SK-N-SH (cell line): ENCODE data around the gene MYO5C. TPM values are rescaled to one million over a fixed set of nuclear protein-coding genes. Genes with fewer than 3 reads are reported as not detected.

Experiments
- CTCF ChIA-PET: fragments of 300-600, 350-600 bp; formaldehyde crosslinking; extraction: SDS; loops from one replicate; lab custom pipeline; 2021; lab: Yijun Ruan, JAX
- POLR2A ChIA-PET: fragments of 350-600 bp; sonication (Branson Sonifier 250); formaldehyde crosslinking; extraction: SDS; loops from one replicate; lab custom pipeline; 2020; ENCODE audit warnings: antibody characterized with exemption, inconsistent platforms; lab: Yijun Ruan, JAX
- DNase-seq: peaks from one replicate; pipeline ENCODE4 v3.0.0; 2012
- H2AFZ ChIP-seq: fragments of 200-600 bp; sonication (generic); 2 replicates; pipeline ENCODE4 v1.8.1; 2016; ENCODE audit warnings: antibody characterized with exemption, mild to moderate bottlenecking, low read depth
- H3F3A ChIP-seq: fragments of 200-600 bp; sonication (generic); replicated peaks from 2 replicates; pipeline ENCODE3; 2016; ENCODE audit warnings: antibody characterized with exemption, mild to moderate bottlenecking; ENCODE audit not compliant: insufficient read depth
- H3K27ac ChIP-seq, 2 experiments: fragments of 200-500 bp in 1 of 2; fragments of 200-600 bp in 1 of 2; sonication (Bioruptor generic) in 1 of 2; sonication (generic), shearing (Covaris generic) in 1 of 2; 2 replicates each; pipeline versions ENCODE4 v1.5.1 to v1.6.1; 2014 to 2016; ENCODE audit warnings: low read depth in 2 of 2, inconsistent platforms in 1 of 2, low read length in 1 of 2, mild to moderate bottlenecking in 1 of 2, mixed read lengths in 1 of 2
- H3K27me3 ChIP-seq: fragments of 200-600 bp; sonication (generic), shearing (Covaris generic); 2 replicates; pipeline ENCODE4 v1.6.1; 2016; ENCODE audit warnings: mixed run types; ENCODE audit not compliant: insufficient read depth
- H3K36me3 ChIP-seq, 2 experiments: fragments of 200-500 bp in 1 of 2; fragments of 200-600 bp in 1 of 2; sonication (Bioruptor generic) in 1 of 2; sonication (generic) in 1 of 2; replicated peaks in 1 of 2; 2 replicates each; pipeline versions ENCODE3 to v1.5.1; 2014 to 2016; ENCODE audit warnings: low read length in 1 of 2, mild to moderate bottlenecking in 1 of 2; ENCODE audit not compliant: insufficient read depth in 2 of 2, control insufficient read depth in 1 of 2
- H3K4me1 ChIP-seq, 2 experiments: fragments of 200-500 bp in 1 of 2; fragments of 200-600 bp in 1 of 2; sonication (Bioruptor generic) in 1 of 2; sonication (generic), shearing (Covaris generic) in 1 of 2; 2 replicates each; pipeline versions ENCODE4 v1.5.1 to v1.6.1; 2014 to 2016; ENCODE audit warnings: low read depth in 1 of 2, low read length in 1 of 2, mixed run types in 1 of 2; ENCODE audit not compliant: insufficient read depth in 2 of 2, control insufficient read depth in 1 of 2
- H3K4me2 ChIP-seq: fragments of 200-600 bp; sonication (generic), shearing (Covaris generic); 2 replicates; pipeline ENCODE4 v1.6.1; 2017; ENCODE audit warnings: mixed run types
- H3K4me3 ChIP-seq, 2 experiments: fragments of 200-500 bp in 1 of 2; fragments of 200-600 bp in 1 of 2; sonication (Bioruptor generic) in 1 of 2; sonication (generic), shearing (Covaris generic) in 1 of 2; 2 replicates each; pipeline versions ENCODE4 v1.5.1 to v1.8.1; 2014 to 2016; ENCODE audit warnings: low read depth in 2 of 2, inconsistent platforms in 1 of 2, low read length in 1 of 2, mild to moderate bottlenecking in 1 of 2, mixed read lengths in 1 of 2, moderate library complexity in 1 of 2
- H3K79me2 ChIP-seq: fragments of 200-600 bp; sonication (generic); 2 replicates; pipeline ENCODE4 v1.8.1; 2017; ENCODE audit warnings: mild to moderate bottlenecking; ENCODE audit not compliant: insufficient read depth
- H3K9ac ChIP-seq: fragments of 200-600 bp; sonication (generic); 2 replicates; pipeline ENCODE4 v1.6.1; 2017; ENCODE audit warnings: mixed run types
- H3K9me2 ChIP-seq: fragments of 200-600 bp; sonication (generic); 2 replicates; pipeline ENCODE4 v1.6.1; 2017; ENCODE audit warnings: mixed run types
- H3K9me3 ChIP-seq: fragments of 200-600 bp; sonication (generic); 2 replicates; pipeline ENCODE4 v1.6.1; 2017; ENCODE audit warnings: mixed run types, mild to moderate bottlenecking, moderate library complexity
- H4K20me1 ChIP-seq: fragments of 200-600 bp; sonication (generic); 2 replicates; pipeline ENCODE4 v1.6.1; 2017; ENCODE audit warnings: mild to moderate bottlenecking, mixed run types; ENCODE audit not compliant: insufficient read depth
- CHD2 ChIP-seq: fragments of 150-350 bp; IDR thresholded peaks from 2 replicates; pipeline ENCODE4 v1.6.1; 2018; ENCODE audit warnings: low read length; ENCODE audit not compliant: partially characterized antibody
- EP300 ChIP-seq, 2 experiments: IDR thresholded peaks; 2 replicates each; pipeline versions ENCODE4 v1.4.0 to v1.6.1; 2012; ENCODE audit warnings: borderline replicate concordance in 1 of 2, low read depth in 1 of 2, low read length in 1 of 2
- EZH2phosphoT487 ChIP-seq: fragments of 200-600 bp; sonication (generic); IDR thresholded peaks from 2 replicates; pipeline ENCODE4 v1.6.1; 2017; ENCODE audit warnings: low read depth, mixed run types, mild to moderate bottlenecking, antibody characterized with exemption, moderate library complexity, borderline replicate concordance
- FOXJ3 ChIP-seq: sonication (generic); formaldehyde crosslinking; IDR thresholded peaks from 2 replicates; pipeline ENCODE4 v1.5.1; 2020; ENCODE audit warnings: mild to moderate bottlenecking, missing genetic modification reagents
- GABPA ChIP-seq: IDR thresholded peaks from 2 replicates; pipeline ENCODE4 v1.4.0; 2012; ENCODE audit warnings: low read depth, mild to moderate bottlenecking
- MXI1 ChIP-seq: IDR thresholded peaks from 2 replicates; pipeline ENCODE4 v1.6.1; 2012; ENCODE audit warnings: mild to moderate bottlenecking, low read depth, low read length, improper control_type of control experiment
- NFIC ChIP-seq: IDR thresholded peaks from 2 replicates; pipeline ENCODE4 v1.4.0; 2012; ENCODE audit warnings: borderline replicate concordance
- RFX5 ChIP-seq: IDR thresholded peaks from 2 replicates; pipeline ENCODE4 v1.6.1; 2012; ENCODE audit warnings: mild to moderate bottlenecking, improper control_type of control experiment, low read length
- SMC3 ChIP-seq: IDR thresholded peaks from 2 replicates; pipeline ENCODE4 v1.6.1; 2012; ENCODE audit warnings: low read depth, low read length, improper control_type of control experiment
- TAF1 ChIP-seq: IDR thresholded peaks from 2 replicates; pipeline ENCODE4 v1.6.1; 2012; ENCODE audit warnings: low read depth, mild to moderate bottlenecking, low read length, moderate library complexity, borderline replicate concordance
- TCF12 ChIP-seq: IDR thresholded peaks from 2 replicates; pipeline ENCODE4 v1.4.0; 2012
- YY1 ChIP-seq: IDR thresholded peaks from 2 replicates; pipeline ENCODE4 v1.4.0; 2012; ENCODE audit warnings: low read depth, mild to moderate bottlenecking
- WGBS: methylation state at CpG from one replicate; pipeline ENCODE4 v1.1.6; 2017; ENCODE audit warnings: low lambda C conversion rate; 5-methylcytosine and 5-hydroxymethylcytosine counted together
- polyA plus RNA-seq, 3 experiments: library from polyadenylated mRNA; depleted of rRNA; stranded (reverse); fragments of >200 nt; gene quantifications; 2 replicates each; pipeline ENCODE4 v1.2.3, GENCODE V29; 2012
- TF ChIP-seq, protein P1 (sequence below): IDR thresholded peaks from 2 replicates; pipeline ENCODE4; 2012
- TF ChIP-seq, protein P2 (sequence below): IDR thresholded peaks from 2 replicates; pipeline ENCODE4 v1.6.1; 2012; ENCODE audit warnings: mild to moderate bottlenecking, low read depth, low read length, moderate library complexity
- TF ChIP-seq, protein P3 (sequence below): IDR thresholded peaks from 2 replicates; pipeline ENCODE4 v1.4.0; 2012; ENCODE audit warnings: low read depth

Gene MYO5C
- polyA plus RNA-seq, 1 of the 3 experiments (the other 2 are of a cell fraction), result 0.99 TPM

DNA sequence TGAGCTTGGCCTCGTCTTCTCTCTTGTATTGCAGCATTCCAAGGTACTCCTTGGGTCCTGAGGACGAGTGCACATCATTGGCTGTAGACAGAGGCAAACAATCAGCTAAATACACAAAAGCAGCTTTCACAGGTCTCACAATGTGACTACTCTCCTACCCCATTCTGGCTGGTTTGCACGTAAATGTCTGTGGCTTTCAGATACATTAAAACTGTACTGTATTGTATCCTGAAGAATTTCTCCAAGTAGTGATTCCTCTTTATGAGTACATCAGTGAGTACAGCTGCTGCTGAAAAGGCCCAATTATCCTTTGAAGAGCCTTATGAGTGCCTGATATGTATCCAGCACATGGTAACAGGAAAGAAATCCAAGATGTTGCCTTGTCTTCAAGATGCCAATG is 82.4 kb downstream of the MYO5C start:
- WGBS, result 58% methylated on average over 3 of the region's 3 CpGs
- Histone ChIP-seq H3K9me2 (no peaks in the 10 kb centered on the region), H3K4me1 (no peaks in the 10 kb centered on the region), H3K36me3 (peaks cover 0 to 2% of the 10 kb centered on the region in 2 experiments), H3K27me3 (no peaks in the 10 kb centered on the region), H3K79me2 (no peaks in the 10 kb centered on the region), H3K9ac (no peak overlapping the region), H2AFZ (no peak overlapping the region), H4K20me1 (no peaks in the 10 kb centered on the region), H3K9me3 (no peaks in the 10 kb centered on the region), H3F3A (no peaks in the 10 kb centered on the region), H3K4me3 (no peak overlapping the region), H3K4me2 (no peak overlapping the region), H3K27ac (no peak overlapping the region)
- POLR2A ChIA-PET, result no interaction called here
- no peak for DNase-seq
- TF ChIP-seq EZH2phosphoT487 (no peak), TCF12 (no peak), YY1 (no peak), GABPA (no peak), RFX5 (no peak), MXI1 (no peak), EP300 (IDR thresholded peaks at IDR 0.05; ENCODE audit: borderline replicate concordance in 1 of 2, low read depth in 1 of 2, low read length in 1 of 2) (no peak), NFIC (no peak), TAF1 (no peak), CHD2 (no peak), SMC3 (no peak), FOXJ3 (CRISPR knock-in tag) (no peak)
- TF ChIP-seq, protein P1, sequence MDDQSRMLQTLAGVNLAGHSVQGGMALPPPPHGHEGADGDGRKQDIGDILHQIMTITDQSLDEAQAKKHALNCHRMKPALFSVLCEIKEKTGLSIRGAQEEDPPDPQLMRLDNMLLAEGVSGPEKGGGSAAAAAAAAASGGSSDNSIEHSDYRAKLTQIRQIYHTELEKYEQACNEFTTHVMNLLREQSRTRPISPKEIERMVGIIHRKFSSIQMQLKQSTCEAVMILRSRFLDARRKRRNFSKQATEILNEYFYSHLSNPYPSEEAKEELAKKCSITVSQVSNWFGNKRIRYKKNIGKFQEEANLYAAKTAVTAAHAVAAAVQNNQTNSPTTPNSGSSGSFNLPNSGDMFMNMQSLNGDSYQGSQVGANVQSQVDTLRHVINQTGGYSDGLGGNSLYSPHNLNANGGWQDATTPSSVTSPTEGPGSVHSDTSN, result no peak
- TF ChIP-seq, protein P2, sequence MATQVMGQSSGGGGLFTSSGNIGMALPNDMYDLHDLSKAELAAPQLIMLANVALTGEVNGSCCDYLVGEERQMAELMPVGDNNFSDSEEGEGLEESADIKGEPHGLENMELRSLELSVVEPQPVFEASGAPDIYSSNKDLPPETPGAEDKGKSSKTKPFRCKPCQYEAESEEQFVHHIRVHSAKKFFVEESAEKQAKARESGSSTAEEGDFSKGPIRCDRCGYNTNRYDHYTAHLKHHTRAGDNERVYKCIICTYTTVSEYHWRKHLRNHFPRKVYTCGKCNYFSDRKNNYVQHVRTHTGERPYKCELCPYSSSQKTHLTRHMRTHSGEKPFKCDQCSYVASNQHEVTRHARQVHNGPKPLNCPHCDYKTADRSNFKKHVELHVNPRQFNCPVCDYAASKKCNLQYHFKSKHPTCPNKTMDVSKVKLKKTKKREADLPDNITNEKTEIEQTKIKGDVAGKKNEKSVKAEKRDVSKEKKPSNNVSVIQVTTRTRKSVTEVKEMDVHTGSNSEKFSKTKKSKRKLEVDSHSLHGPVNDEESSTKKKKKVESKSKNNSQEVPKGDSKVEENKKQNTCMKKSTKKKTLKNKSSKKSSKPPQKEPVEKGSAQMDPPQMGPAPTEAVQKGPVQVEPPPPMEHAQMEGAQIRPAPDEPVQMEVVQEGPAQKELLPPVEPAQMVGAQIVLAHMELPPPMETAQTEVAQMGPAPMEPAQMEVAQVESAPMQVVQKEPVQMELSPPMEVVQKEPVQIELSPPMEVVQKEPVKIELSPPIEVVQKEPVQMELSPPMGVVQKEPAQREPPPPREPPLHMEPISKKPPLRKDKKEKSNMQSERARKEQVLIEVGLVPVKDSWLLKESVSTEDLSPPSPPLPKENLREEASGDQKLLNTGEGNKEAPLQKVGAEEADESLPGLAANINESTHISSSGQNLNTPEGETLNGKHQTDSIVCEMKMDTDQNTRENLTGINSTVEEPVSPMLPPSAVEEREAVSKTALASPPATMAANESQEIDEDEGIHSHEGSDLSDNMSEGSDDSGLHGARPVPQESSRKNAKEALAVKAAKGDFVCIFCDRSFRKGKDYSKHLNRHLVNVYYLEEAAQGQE, result no peak
- TF ChIP-seq, protein P3, sequence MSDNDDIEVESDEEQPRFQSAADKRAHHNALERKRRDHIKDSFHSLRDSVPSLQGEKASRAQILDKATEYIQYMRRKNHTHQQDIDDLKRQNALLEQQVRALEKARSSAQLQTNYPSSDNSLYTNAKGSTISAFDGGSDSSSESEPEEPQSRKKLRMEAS, result no peak
- CTCF ChIA-PET, result interaction anchor here (1.4 to 3.0 kb wide), 3 partner anchors 14 to 43 kb away, joined by 3 to 19 read pairs (median 6); no protein-coding TSS in a partner anchor
